DOHH2 (cell line): ENCODE data around the gene ANKRD28.

ENCODE experiments used
- H3F3A ChIP-seq: fragments of 200-600 bp; sonication (generic), shearing (Covaris generic); 2 replicates; pipeline ENCODE4 v1.6.0; 2016; ENCODE audit warnings: antibody characterized with exemption, mild to moderate bottlenecking; ENCODE audit not compliant: control insufficient read depth, insufficient read depth
- H3K27ac ChIP-seq: fragments of 200-600 bp; sonication (generic); 2 replicates; pipeline ENCODE4 v1.5.1; 2014; ENCODE audit warnings: low read depth, mild to moderate bottlenecking, low read length, moderate library complexity
- H3K27me3 ChIP-seq: fragments of 200-600 bp; sonication (generic); 2 replicates; pipeline ENCODE4 v1.6.1; 2014; ENCODE audit warnings: mild to moderate bottlenecking, low read length, mixed read lengths; ENCODE audit not compliant: control insufficient read depth
- H3K36me3 ChIP-seq: fragments of 200-600 bp; sonication (generic); 2 replicates; pipeline ENCODE4 v1.6.1; 2014; ENCODE audit warnings: mild to moderate bottlenecking, low read length, moderate library complexity, mixed read lengths; ENCODE audit not compliant: control insufficient read depth
- H3K4me1 ChIP-seq: fragments of 200-600 bp; sonication (generic); 2 replicates; pipeline ENCODE4 v1.6.1; 2014; ENCODE audit warnings: mild to moderate bottlenecking, low read length, mixed read lengths; ENCODE audit not compliant: control insufficient read depth
- H3K4me2 ChIP-seq: fragments of 200-600 bp; sonication (generic); 2 replicates; pipeline ENCODE4 v1.6.0; 2014; ENCODE audit warnings: mild to moderate bottlenecking, low read length, moderate library complexity
- H3K4me3 ChIP-seq: fragments of 200-600 bp; sonication (generic); 2 replicates; pipeline ENCODE4 v1.5.1; 2014; ENCODE audit warnings: mild to moderate bottlenecking, low read length, mixed read lengths
- H3K79me2 ChIP-seq: fragments of 200-600 bp; sonication (generic); 2 replicates; pipeline ENCODE4 v1.6.1; 2014; ENCODE audit warnings: mild to moderate bottlenecking, low read length, mixed read lengths; ENCODE audit not compliant: control insufficient read depth
- H3K9me2 ChIP-seq: fragments of 200-600 bp; sonication (generic); replicated peaks from 2 replicates; pipeline ENCODE4 v1.6.1; 2014; ENCODE audit warnings: mild to moderate bottlenecking, low read length, mixed read lengths; ENCODE audit not compliant: control insufficient read depth
- H3K9me3 ChIP-seq: fragments of 200-600 bp; sonication (generic); 2 replicates; pipeline ENCODE4 v1.6.1; 2014; ENCODE audit warnings: antibody characterized with exemption, low read length, mixed read lengths; ENCODE audit not compliant: control insufficient read depth, insufficient read depth
- H4K20me1 ChIP-seq: fragments of 200-600 bp; sonication (generic); 2 replicates; pipeline ENCODE4 v1.6.0; 2014; ENCODE audit warnings: low read depth, mild to moderate bottlenecking, antibody characterized with exemption, low read length, moderate library complexity; ENCODE audit not compliant: control insufficient read depth, insufficient read depth
- EZH2phosphoT487 ChIP-seq: fragments of 200-600 bp; sonication (generic); IDR thresholded peaks from 2 replicates; pipeline ENCODE4 v1.6.1; 2017; ENCODE audit warnings: borderline replicate concordance, mild to moderate bottlenecking, antibody characterized with exemption, low read length, moderate library complexity, mixed read lengths
- TF ChIP-seq, protein P1 (sequence below): fragments of 200-600 bp; sonication (generic); IDR thresholded peaks from one replicate; pipeline ENCODE4 v1.5.1; 2014; ENCODE audit warnings: antibody characterized with exemption, mild to moderate bottlenecking, low read depth, low read length; ENCODE audit not compliant: poor library complexity, severe bottlenecking

The ANKRD28 gene

DNA sequence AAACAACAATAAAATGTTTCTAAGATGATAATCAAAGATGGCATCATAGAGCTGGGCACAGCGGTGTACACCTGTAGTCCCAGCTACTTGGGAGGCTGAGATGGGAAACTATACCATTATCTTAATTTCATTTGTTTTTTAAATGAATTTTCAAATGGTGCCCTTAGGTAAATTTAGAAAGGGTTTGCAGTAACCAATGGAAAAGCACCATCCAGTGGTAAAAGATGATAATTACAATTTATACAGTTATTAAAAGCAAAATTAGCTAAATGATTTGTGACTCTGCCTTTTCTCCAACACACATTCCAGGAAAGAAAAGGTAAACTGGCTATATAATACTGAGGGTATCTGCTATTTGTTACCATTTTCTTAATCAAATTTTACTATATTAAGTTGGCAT lies 14.4 kb upstream of the ANKRD28 start:
- TF ChIP-seq, protein P1, sequence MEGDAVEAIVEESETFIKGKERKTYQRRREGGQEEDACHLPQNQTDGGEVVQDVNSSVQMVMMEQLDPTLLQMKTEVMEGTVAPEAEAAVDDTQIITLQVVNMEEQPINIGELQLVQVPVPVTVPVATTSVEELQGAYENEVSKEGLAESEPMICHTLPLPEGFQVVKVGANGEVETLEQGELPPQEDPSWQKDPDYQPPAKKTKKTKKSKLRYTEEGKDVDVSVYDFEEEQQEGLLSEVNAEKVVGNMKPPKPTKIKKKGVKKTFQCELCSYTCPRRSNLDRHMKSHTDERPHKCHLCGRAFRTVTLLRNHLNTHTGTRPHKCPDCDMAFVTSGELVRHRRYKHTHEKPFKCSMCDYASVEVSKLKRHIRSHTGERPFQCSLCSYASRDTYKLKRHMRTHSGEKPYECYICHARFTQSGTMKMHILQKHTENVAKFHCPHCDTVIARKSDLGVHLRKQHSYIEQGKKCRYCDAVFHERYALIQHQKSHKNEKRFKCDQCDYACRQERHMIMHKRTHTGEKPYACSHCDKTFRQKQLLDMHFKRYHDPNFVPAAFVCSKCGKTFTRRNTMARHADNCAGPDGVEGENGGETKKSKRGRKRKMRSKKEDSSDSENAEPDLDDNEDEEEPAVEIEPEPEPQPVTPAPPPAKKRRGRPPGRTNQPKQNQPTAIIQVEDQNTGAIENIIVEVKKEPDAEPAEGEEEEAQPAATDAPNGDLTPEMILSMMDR, result peak; percentile 50
- TF ChIP-seq EZH2phosphoT487, result no peak
- Histone ChIP-seq H3K4me1 (peaks cover 6% of the 10 kb centered on the region), H3K79me2 (peaks cover 85% of the 10 kb centered on the region)

DNA sequence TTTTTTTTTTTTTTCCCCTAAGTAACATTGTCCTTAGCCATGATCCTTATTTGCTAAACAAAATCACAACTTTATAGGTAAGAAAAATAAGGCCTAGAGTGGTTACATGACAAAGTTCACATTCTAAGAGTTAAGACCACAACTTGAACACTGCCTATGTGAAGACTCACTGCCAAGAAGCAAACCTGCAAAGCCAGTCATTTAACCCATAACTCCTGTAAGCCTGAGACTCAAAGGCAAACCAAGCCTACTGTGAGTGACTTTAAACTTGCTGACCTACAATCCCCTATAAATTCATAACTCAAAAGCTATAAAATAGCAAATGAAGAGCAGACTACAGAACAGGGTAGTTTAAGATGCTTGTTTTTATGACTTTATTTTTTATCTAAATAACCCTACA lies 12.9 kb upstream of the ANKRD28 start:
- Histone ChIP-seq H3K79me2 (peaks cover 85% of the 10 kb centered on the region), H3K27ac (no peak overlapping the region), H4K20me1 (peaks cover 10% of the 10 kb centered on the region), H3K27me3 (no peaks in the 10 kb centered on the region), H3K9me2 (no peaks in the 10 kb centered on the region), H3K9me3 (no peaks in the 10 kb centered on the region), H3K4me1 (peaks cover 20% of the 10 kb centered on the region), H3F3A (0 out of 2 replicates have a peak, but pooled peaks cover 5% of the 10 kb centered on the region), H3K4me2 (no peak overlapping the region), H3K4me3 (no peak overlapping the region), H3K36me3 (no peaks in the 10 kb centered on the region)
- TF ChIP-seq, protein P1, result no peak
- no peak for TF ChIP-seq EZH2phosphoT487

More for the DNA sequence above, 14.4 kb upstream of the ANKRD28 start:
- Histone ChIP-seq H4K20me1 (peaks cover 16% of the 10 kb centered on the region), H3K4me2 (no peak overlapping the region), H3K27me3 (no peaks in the 10 kb centered on the region), H3K36me3 (no peaks in the 10 kb centered on the region), H3K4me3 (no peak overlapping the region), H3K27ac (no peak overlapping the region), H3F3A (0 out of 2 replicates have a peak, but pooled peaks cover 5% of the 10 kb centered on the region), H3K9me3 (no peaks in the 10 kb centered on the region), H3K9me2 (no peaks in the 10 kb centered on the region)

GRCh38 chr3:15809313-15809712 lies 11.5 kb upstream of the ANKRD28 start:
- TF ChIP-seq EZH2phosphoT487, result no peak
- TF ChIP-seq, protein P1, result no peak
- Histone ChIP-seq H4K20me1 (peaks cover 12% of the 10 kb centered on the region), H3K4me2 (no peak overlapping the region), H3K36me3 (peaks cover 5% of the 10 kb centered on the region; the same call in 1 of the 2 replicates), H3K27ac (no peak overlapping the region), H3K27me3 (no peaks in the 10 kb centered on the region), H3K9me2 (no peaks in the 10 kb centered on the region), H3K4me1 (peaks cover 32% of the 10 kb centered on the region), H3K79me2 (peaks cover 88% of the 10 kb centered on the region), H3K9me3 (no peaks in the 10 kb centered on the region), H3K4me3 (no peak overlapping the region), H3F3A (0 out of 2 replicates have a peak, but pooled peaks cover 5% of the 10 kb centered on the region)
